ENCODE measurements around the gene ATP4B.

ATP4B gene

GRCh38 chr13:113635048-113635420 lies 23.0 kb downstream of the ATP4B start:
- no peak for TF ChIP-seq CTCF (IDR thresholded peaks at IDR 0.05; ENCODE audit: low read length, missing control alignments)
- no peak for DNase-seq (ENCODE audit: low read depth)
- H3K4me3 ChIP-seq (replicated peaks; ENCODE audit: low read depth, low read length): no peak overlapping the region

- no peak for DNase-seq (ENCODE audit: low read depth)
- H3K4me3 ChIP-seq (replicated peaks; ENCODE audit: low read depth, low read length): no peak overlapping the region
- no peak for TF ChIP-seq CTCF (IDR thresholded peaks at IDR 0.05; ENCODE audit: low read length, missing control alignments)
Observed at GRCh38 chr13:113634279-113635047, 23.5 kb downstream of the ATP4B start.

GRCh38 chr13:113633485-113633873 lies 24.5 kb downstream of the ATP4B start:
- DNase-seq (ENCODE audit: low read depth): no peak
- TF ChIP-seq CTCF (IDR thresholded peaks at IDR 0.05; ENCODE audit: low read length, missing control alignments): no peak
- no peak overlapping the region for H3K4me3 ChIP-seq (replicated peaks; ENCODE audit: low read depth, low read length)

- no peak for TF ChIP-seq CTCF (IDR thresholded peaks at IDR 0.05; ENCODE audit: low read length, missing control alignments)
- DNase-seq (ENCODE audit: low read depth): no peak
- H3K4me3 ChIP-seq (replicated peaks; ENCODE audit: low read depth, low read length): no peak overlapping the region
Observed at GRCh38 chr13:113632706-113633484, 25.1 kb downstream of the ATP4B start.

- DNase-seq (ENCODE audit: low read depth): no peak
- no peak for TF ChIP-seq CTCF (IDR thresholded peaks at IDR 0.05; ENCODE audit: low read length, missing control alignments)
- H3K4me3 ChIP-seq (replicated peaks; ENCODE audit: low read depth, low read length): no peak overlapping the region
Observed at GRCh38 chr13:113631341-113632095, 26.5 kb downstream of the ATP4B start.

- TF ChIP-seq CTCF (IDR thresholded peaks at IDR 0.05; ENCODE audit: low read length, missing control alignments): no peak
- DNase-seq (ENCODE audit: low read depth): no peak
- H3K4me3 ChIP-seq (replicated peaks; ENCODE audit: low read depth, low read length): no peak overlapping the region
Observed at GRCh38 chr13:113630804-113631203, 27.2 kb downstream of the ATP4B start.

All from fibroblast of pulmonary artery (primary cell).